Measurements from ENCODE around the gene TMEM184A.

The TMEM184A gene

GRCh38 chr7:1550846-1551155, 5.2 kb downstream of the TMEM184A start:
- no peak for DNase-seq (ENCODE audit: low read depth)

- no peak for DNase-seq (ENCODE audit: low read depth)
These were observed 5.8 kb downstream of the TMEM184A start for GRCh38 chr7:1550005-1550845.

GRCh38 chr7:1549357-1550004, 6.5 kb downstream of the TMEM184A start:
- no peak for DNase-seq (ENCODE audit: low read depth)

GRCh38 chr7:1548944-1549343, 7.1 kb downstream of the TMEM184A start:
- DNase-seq (ENCODE audit: low read depth), result no peak

GRCh38 chr7:1548438-1548831, 7.6 kb downstream of the TMEM184A start:
- DNase-seq (ENCODE audit: low read depth), result no peak

GRCh38 chr7:1547777-1548437, 8.1 kb downstream of the TMEM184A start:
- no peak for DNase-seq (ENCODE audit: low read depth)

- no peak for DNase-seq (ENCODE audit: low read depth)
These were observed 8.9 kb downstream of the TMEM184A start for GRCh38 chr7:1546909-1547776.

- no peak for DNase-seq (ENCODE audit: low read depth)
These were observed 9.6 kb downstream of the TMEM184A start for GRCh38 chr7:1546274-1546908.

GRCh38 chr7:1545417-1546246, 10.4 kb downstream of the TMEM184A start:
- no peak for DNase-seq (ENCODE audit: low read depth)

- no peak for DNase-seq (ENCODE audit: low read depth)
These were observed 11.0 kb downstream of the TMEM184A start for GRCh38 chr7:1544896-1545416.

- DNase-seq (ENCODE audit: low read depth), result no peak
These were observed 11.7 kb downstream of the TMEM184A start for GRCh38 chr7:1544178-1544895.

- no peak for DNase-seq (ENCODE audit: low read depth)
These were observed 12.2 kb downstream of the TMEM184A start for GRCh38 chr7:1543826-1544177.

- no peak for DNase-seq (ENCODE audit: low read depth)
These were observed 12.9 kb downstream of the TMEM184A start for GRCh38 chr7:1542841-1543747.

- DNase-seq (ENCODE audit: low read depth), result no peak
These were observed 13.7 kb downstream of the TMEM184A start for GRCh38 chr7:1542329-1542728.

- DNase-seq (ENCODE audit: low read depth), result no peak
These were observed 14.4 kb downstream of the TMEM184A start for GRCh38 chr7:1541431-1542162.

- DNase-seq (ENCODE audit: low read depth), result no peak
These were observed 15.2 kb downstream of the TMEM184A start for GRCh38 chr7:1540776-1541271.

- DNase-seq (ENCODE audit: low read depth), result no peak
These were observed 15.9 kb downstream of the TMEM184A start for GRCh38 chr7:1539882-1540775.
